ENCODE data around the gene OTOP2.
A peak's percentile ranks its signal among the peaks of the same experiment; 100 is the strongest.

The OTOP2 gene

DNA sequence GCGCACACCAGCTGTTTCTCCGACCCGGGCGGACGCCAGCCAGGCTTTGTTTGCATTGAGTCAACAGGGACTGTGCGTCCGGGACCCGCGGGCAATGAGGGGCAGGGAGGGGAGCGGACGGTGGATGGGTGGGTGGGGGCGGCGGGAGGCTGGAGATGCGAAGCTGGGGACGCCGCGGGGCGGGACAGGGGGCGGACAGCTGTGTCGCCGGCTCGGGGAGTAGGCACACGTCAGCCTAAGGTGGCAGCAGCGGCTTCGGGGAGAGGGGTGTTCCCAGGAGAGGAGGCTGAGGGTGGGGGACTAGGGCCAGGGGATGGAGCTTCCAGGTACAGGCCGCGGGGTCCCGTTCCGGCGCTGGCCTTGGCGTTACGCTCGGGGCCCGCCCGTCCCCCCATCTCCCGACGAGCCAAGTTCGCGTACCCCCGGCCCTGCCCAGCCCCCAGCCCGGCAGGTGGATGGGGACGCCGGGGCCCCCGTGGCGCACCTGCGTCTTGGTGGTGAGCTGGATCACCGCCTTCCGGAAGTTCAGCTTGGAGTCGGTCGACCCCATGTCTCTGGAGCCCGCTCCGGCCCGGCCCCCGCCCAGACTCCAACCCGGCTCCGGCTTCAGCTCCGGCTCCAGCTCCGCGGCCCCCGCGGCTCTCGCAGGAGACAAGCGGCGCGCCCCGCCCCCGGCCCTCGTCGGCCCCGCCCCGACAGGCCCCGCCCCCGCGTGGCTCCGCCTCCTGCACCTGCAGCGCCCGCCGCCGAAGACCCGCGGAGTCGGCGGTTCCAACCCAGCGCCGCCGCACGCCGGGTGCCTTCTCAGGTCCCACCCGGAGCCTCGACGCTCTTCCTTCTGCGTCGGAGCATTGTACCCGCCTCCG is 48.3 kb downstream of the OTOP2 start, which contains the start of gene HID1:
TSS of gene HID1 (minus strand) at position 653 of the 866 bp plus-strand sequence. CDS start at position 550, 103 bp downstream.
- H3K36me3 ChIP-seq (replicated peaks), result no peaks in the 10 kb centered on the region
- peaks cover 18% of the 10 kb centered on the region for H3K27me3 ChIP-seq (replicated peaks)
- in situ Hi-C loops (cut with HindIII; ENCODE audit: low pct_ligation_motif_present, low sequenced_read_pairs), result no loop called here
- H3K27ac ChIP-seq, result no peak within 1 kb of the TSS
- DNase-seq, result no peak
- H3K4me3 ChIP-seq (ENCODE audit: low read depth, low read length), result peak within 1 kb of the TSS; percentile 43
- TF ChIP-seq, protein P1, sequence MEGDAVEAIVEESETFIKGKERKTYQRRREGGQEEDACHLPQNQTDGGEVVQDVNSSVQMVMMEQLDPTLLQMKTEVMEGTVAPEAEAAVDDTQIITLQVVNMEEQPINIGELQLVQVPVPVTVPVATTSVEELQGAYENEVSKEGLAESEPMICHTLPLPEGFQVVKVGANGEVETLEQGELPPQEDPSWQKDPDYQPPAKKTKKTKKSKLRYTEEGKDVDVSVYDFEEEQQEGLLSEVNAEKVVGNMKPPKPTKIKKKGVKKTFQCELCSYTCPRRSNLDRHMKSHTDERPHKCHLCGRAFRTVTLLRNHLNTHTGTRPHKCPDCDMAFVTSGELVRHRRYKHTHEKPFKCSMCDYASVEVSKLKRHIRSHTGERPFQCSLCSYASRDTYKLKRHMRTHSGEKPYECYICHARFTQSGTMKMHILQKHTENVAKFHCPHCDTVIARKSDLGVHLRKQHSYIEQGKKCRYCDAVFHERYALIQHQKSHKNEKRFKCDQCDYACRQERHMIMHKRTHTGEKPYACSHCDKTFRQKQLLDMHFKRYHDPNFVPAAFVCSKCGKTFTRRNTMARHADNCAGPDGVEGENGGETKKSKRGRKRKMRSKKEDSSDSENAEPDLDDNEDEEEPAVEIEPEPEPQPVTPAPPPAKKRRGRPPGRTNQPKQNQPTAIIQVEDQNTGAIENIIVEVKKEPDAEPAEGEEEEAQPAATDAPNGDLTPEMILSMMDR (IDR thresholded peaks at IDR 0.05; ENCODE audit: low read depth, low read length, missing control alignments), result no peak

DNA sequence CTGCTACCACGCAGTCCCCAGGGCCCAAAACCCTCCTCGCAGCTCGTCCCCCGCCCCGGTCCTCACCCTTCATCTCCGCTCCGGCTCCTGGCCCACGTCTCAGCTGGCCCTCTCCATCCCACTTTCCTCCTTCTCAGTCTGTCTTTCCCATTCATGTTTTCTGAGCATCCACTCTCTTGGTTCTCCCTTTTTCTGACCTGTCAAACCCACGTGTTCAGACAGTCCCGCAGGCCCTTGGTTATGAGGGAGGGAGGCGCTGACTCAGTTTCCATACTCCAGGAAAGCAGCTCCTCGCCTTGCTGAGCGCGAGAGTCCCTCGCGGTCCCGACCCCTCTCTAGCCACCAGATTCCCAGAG is 48.9 kb downstream of the OTOP2 start:
- Histone ChIP-seq H3K27me3 (replicated peaks) (peaks cover 18% of the 10 kb centered on the region), H3K4me3 (ENCODE audit: low read depth, low read length) (no peak overlapping the region), H3K27ac (no peak overlapping the region), H3K36me3 (replicated peaks) (no peaks in the 10 kb centered on the region)
- TF ChIP-seq, protein P1 (IDR thresholded peaks at IDR 0.05; ENCODE audit: low read depth, low read length, missing control alignments), result no peak
- no peak for DNase-seq
- in situ Hi-C loops (cut with HindIII; ENCODE audit: low pct_ligation_motif_present, low sequenced_read_pairs), result no loop called here

DNA sequence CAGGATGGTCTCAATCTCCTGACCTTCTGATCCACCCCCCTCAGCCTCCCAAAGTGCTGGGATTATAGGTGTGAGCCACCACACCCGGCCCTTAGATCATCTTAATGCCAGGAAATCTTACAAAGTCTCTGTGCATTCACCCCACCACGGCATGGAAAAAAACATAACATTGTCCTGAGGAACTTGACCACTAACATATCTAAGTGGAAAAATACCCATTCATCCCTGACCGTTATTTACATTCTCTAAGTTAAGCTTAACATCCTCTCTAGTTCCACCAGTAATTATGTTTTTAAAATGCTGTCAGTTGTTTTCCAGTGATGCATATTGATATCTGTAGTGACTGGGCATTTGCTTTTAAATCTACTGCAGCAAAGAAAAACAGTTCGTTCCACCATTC is 51.9 kb downstream of the OTOP2 start:
- Histone ChIP-seq H3K27me3 (replicated peaks) (peaks cover 16% of the 10 kb centered on the region), H3K36me3 (replicated peaks) (no peaks in the 10 kb centered on the region), H3K27ac (no peak overlapping the region), H3K4me3 (ENCODE audit: low read depth, low read length) (no peak overlapping the region)
- no peak for DNase-seq
- in situ Hi-C loops (cut with HindIII; ENCODE audit: low pct_ligation_motif_present, low sequenced_read_pairs), result no loop called here
- TF ChIP-seq, protein P1 (IDR thresholded peaks at IDR 0.05; ENCODE audit: low read depth, low read length, missing control alignments), result no peak

DNA sequence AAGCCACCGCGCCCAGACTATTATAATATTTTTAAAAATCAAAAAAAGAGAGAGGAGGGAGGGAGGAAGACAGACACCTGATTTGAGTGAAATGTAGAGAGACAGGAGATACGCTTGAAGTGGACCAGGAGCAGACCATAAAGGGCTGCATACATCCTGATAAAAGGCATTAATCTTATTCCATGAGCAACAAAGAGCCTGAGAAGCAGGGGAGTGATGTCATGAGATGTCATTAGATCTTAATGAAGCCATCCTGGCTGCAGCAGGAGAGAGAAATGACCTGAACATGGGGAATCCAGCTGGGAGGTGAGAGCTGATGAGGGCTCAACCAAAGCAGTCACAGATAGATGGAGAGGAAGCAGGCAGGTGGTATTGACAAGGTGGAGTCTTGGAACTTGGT is 53.7 kb downstream of the OTOP2 start:
- in situ Hi-C loops (cut with HindIII; ENCODE audit: low pct_ligation_motif_present, low sequenced_read_pairs), result no loop called here
- DNase-seq, result no peak
- no peaks in the 10 kb centered on the region for H3K36me3 ChIP-seq (replicated peaks)
- no peak overlapping the region for H3K4me3 ChIP-seq (ENCODE audit: low read depth, low read length)
- peaks cover 9% of the 10 kb centered on the region for H3K27me3 ChIP-seq (replicated peaks)
- H3K27ac ChIP-seq, result no peak overlapping the region
- TF ChIP-seq, protein P1 (IDR thresholded peaks at IDR 0.05; ENCODE audit: low read depth, low read length, missing control alignments), result no peak

DNA sequence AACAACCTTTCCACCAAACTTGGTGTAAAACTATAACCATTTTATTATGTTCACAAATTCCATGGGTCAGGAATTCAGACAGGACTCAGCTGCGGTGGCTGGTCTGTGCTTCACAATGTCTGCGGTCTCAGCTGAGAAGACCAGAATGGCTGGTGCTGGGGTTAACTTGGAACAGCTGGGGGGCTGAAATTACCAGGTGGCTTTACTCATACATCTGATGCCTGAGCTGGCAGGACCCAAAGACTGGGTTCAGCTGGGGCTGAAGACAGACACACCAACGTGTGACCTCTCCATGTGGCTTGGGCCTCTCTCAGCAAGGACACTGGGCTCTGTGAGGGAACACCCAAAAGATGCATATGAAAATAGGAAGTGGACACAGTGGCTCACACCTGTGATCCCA is 54.2 kb downstream of the OTOP2 start:
- no peak overlapping the region for H3K27ac ChIP-seq
- DNase-seq, result no peak
- in situ Hi-C loops (cut with HindIII; ENCODE audit: low pct_ligation_motif_present, low sequenced_read_pairs), result no loop called here
- H3K4me3 ChIP-seq (ENCODE audit: low read depth, low read length), result no peak overlapping the region
- TF ChIP-seq, protein P1 (IDR thresholded peaks at IDR 0.05; ENCODE audit: low read depth, low read length, missing control alignments), result no peak
- no peaks in the 10 kb centered on the region for H3K36me3 ChIP-seq (replicated peaks)
- H3K27me3 ChIP-seq (replicated peaks), result peaks cover 4% of the 10 kb centered on the region
